ENCODE results near the gene PLBD1. TPM values are rescaled to one million over a fixed set of nuclear protein-coding genes. Genes with fewer than 3 reads are reported as not detected.

The PLBD1 gene
- polyA plus RNA-seq, 1 donor (not counting 4 experiments of a cell fraction or from before 2014, with no cell fraction given), result 7.2 TPM

DNA sequence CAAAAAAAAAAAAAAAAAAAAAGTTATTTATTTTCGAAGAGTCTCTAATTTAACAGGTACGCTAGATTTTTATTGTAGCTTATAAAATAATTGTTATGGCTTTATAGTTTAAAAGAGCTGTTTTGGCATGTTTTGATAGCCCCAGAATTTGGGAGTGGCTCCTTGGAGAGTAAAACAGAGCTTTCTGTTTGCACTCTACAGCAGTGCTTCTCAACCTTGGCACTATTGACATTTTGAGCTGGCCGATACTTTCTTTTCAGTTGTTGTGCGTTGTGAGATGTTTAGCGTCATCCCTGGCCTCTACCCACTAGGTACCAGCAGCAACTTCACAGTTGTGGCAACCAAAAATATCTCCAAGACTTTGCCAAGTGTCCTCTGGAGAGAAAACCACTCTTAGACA, 30.6 kb downstream of the PLBD1 start:
- TF ChIP-seq EZH2 (IDR thresholded peaks at IDR 0.05; ENCODE audit: low read length), result no peak
- TF ChIP-seq, protein P1, sequence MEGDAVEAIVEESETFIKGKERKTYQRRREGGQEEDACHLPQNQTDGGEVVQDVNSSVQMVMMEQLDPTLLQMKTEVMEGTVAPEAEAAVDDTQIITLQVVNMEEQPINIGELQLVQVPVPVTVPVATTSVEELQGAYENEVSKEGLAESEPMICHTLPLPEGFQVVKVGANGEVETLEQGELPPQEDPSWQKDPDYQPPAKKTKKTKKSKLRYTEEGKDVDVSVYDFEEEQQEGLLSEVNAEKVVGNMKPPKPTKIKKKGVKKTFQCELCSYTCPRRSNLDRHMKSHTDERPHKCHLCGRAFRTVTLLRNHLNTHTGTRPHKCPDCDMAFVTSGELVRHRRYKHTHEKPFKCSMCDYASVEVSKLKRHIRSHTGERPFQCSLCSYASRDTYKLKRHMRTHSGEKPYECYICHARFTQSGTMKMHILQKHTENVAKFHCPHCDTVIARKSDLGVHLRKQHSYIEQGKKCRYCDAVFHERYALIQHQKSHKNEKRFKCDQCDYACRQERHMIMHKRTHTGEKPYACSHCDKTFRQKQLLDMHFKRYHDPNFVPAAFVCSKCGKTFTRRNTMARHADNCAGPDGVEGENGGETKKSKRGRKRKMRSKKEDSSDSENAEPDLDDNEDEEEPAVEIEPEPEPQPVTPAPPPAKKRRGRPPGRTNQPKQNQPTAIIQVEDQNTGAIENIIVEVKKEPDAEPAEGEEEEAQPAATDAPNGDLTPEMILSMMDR (optimal IDR thresholded peaks at IDR 0.05 in 1 of 3, IDR thresholded peaks at IDR 0.05 in 1 of 3, conservative IDR thresholded peaks at IDR 0.05 in 1 of 3; ENCODE audit: extremely low read depth in 1 of 3, insufficient read depth in 2 of 3, low read length in 3 of 3), result no peak
- DNase-seq (ENCODE audit: low read depth, low spot score) (no peak), FAIRE-seq (no peak)
- Histone ChIP-seq H3K27me3 (ENCODE audit: control insufficient read depth, extremely low read depth, insufficient read depth, low read length) (no peaks in the 10 kb centered on the region), H3K4me3 (ENCODE audit: control insufficient read depth in 2 of 3, extremely low read depth in 1 of 3, insufficient read depth in 2 of 3, low read depth in 1 of 3, low read length in 3 of 3) (no peak overlapping the region), H3K79me2 (ENCODE audit: control insufficient read depth, insufficient read depth, low read length) (no peaks in the 10 kb centered on the region), H2AFZ (ENCODE audit: control insufficient read depth, low read length) (no peak overlapping the region), H3K9ac (ENCODE audit: control insufficient read depth, extremely low read depth, insufficient read depth, low read length) (no peak overlapping the region), H3K27ac (ENCODE audit: control insufficient read depth, insufficient read depth, low read length) (no peak overlapping the region), H3K9me1 (ENCODE audit: control insufficient read depth, extremely low read depth, insufficient read depth, low read length) (no peaks in the 10 kb centered on the region), H3K4me1 (ENCODE audit: control insufficient read depth, extremely low read depth, insufficient read depth, low read length) (no peaks in the 10 kb centered on the region), H3K36me3 (ENCODE audit: control insufficient read depth in 2 of 2, extremely low read depth in 1 of 2, insufficient read depth in 2 of 2, low read length in 2 of 2) (no peaks in the 10 kb centered on the region), H3K9me3 (ENCODE audit: control insufficient read depth, low read depth, low read length) (no peaks in the 10 kb centered on the region), H4K20me1 (ENCODE audit: control insufficient read depth, extremely low read depth, insufficient read depth, low read length) (no peaks in the 10 kb centered on the region), H3K4me2 (ENCODE audit: control insufficient read depth, extremely low read depth, insufficient read depth, low read depth, low read length) (no peak overlapping the region)
- dilution Hi-C loops (cut with MboI; ENCODE audit: extremely low pct_ligation_motif_present, low sequenced_read_pairs), result no loop called here

DNA sequence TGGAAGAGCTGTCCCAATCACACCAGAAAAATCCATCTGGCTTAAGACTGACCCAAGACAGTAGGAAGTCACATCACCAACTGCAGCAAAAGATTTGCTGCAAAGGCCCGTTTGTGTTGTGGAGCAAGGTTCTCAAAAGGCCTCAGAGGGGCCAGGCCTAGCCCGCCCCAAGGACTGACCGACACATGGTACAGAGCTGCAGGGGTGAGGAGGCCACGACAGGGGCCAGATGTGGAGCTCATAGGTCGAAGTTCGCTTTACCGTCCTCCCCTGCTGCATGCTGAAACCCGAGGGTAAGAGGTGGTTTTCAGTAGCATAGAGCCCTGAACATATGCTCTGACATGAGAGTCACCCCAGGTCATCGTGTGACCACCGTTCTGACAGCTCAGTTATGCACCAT, 35.5 kb downstream of the PLBD1 start:
- Histone ChIP-seq H2AFZ (ENCODE audit: control insufficient read depth, low read length) (no peak overlapping the region), H3K79me2 (ENCODE audit: control insufficient read depth, insufficient read depth, low read length) (no peaks in the 10 kb centered on the region), H3K36me3 (ENCODE audit: control insufficient read depth in 2 of 2, extremely low read depth in 1 of 2, insufficient read depth in 2 of 2, low read length in 2 of 2) (no peaks in the 10 kb centered on the region), H3K4me3 (ENCODE audit: control insufficient read depth in 2 of 3, extremely low read depth in 1 of 3, insufficient read depth in 2 of 3, low read depth in 1 of 3, low read length in 3 of 3) (no peak overlapping the region), H3K9me1 (ENCODE audit: control insufficient read depth, extremely low read depth, insufficient read depth, low read length) (no peaks in the 10 kb centered on the region), H3K4me1 (ENCODE audit: control insufficient read depth, extremely low read depth, insufficient read depth, low read length) (no peaks in the 10 kb centered on the region), H3K27me3 (ENCODE audit: control insufficient read depth, extremely low read depth, insufficient read depth, low read length) (no peaks in the 10 kb centered on the region), H4K20me1 (ENCODE audit: control insufficient read depth, extremely low read depth, insufficient read depth, low read length) (no peaks in the 10 kb centered on the region), H3K4me2 (ENCODE audit: control insufficient read depth, extremely low read depth, insufficient read depth, low read depth, low read length) (no peak overlapping the region), H3K9me3 (ENCODE audit: control insufficient read depth, low read depth, low read length) (no peaks in the 10 kb centered on the region), H3K9ac (ENCODE audit: control insufficient read depth, extremely low read depth, insufficient read depth, low read length) (no peak overlapping the region), H3K27ac (ENCODE audit: control insufficient read depth, insufficient read depth, low read length) (no peak overlapping the region)
- no peak for DNase-seq (ENCODE audit: low read depth, low spot score)
- TF ChIP-seq, protein P1 (optimal IDR thresholded peaks at IDR 0.05 in 1 of 3, IDR thresholded peaks at IDR 0.05 in 1 of 3, conservative IDR thresholded peaks at IDR 0.05 in 1 of 3; ENCODE audit: extremely low read depth in 1 of 3, insufficient read depth in 2 of 3, low read length in 3 of 3), result no peak
- TF ChIP-seq EZH2 (IDR thresholded peaks at IDR 0.05; ENCODE audit: low read length), result no peak
- dilution Hi-C loops (cut with MboI; ENCODE audit: extremely low pct_ligation_motif_present, low sequenced_read_pairs), result no loop called here
- no peak for FAIRE-seq

Measured in keratinocyte (primary cell).